Medulla oblongata (tissue), 1 donor: ENCODE results near the gene LRCH3.

Experiments used
- DNase-seq: peaks from one replicate; pipeline ENCODE4 v3.0.0-alpha.2; 2015; ENCODE audit errors: extremely low spot score

LRCH3 gene

GRCh38 chr3:197791892-197792647 is 1.0 kb downstream of the LRCH3 start:
- DNase-seq: peak; percentile 43

DNA sequence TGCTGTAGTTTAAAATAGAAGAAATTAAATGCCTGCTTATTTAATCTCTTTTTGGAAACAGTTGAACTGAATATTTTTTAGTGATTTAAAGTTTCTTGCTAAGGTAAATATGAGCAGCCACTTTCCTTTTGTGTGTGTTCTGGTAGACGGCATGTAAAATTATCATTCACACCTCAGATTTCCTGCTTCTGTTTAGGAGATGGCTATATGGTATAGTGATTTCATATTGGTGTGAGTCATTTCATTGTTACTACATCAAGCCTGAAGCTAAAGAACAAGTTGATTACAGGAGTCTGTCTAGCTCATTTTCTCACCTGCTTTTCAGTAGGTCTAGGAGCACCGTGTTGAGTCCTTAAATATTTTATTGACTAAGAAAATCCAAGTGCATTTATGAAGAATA is 2.2 kb downstream of the LRCH3 start:
- DNase-seq: no peak

DNA sequence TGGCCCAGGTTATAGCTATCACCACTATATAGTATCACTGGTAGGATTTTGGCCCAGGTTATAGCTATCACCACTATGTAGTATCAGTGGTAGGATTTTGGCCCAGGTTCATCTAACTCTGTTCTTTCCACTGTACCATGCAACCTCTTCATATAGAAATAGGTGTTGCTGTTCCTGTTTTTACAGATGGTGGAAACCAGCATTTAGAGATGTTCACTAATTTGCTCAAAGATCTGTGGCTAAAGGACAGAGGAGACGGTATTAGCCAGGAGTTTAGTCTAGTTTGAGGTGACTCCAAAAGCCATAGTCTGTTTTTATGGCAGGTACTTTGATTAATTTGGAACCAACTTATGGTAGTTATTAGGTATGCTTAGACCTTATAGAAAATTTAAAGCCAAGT is 3.1 kb downstream of the LRCH3 start:
- DNase-seq: no peak

DNA sequence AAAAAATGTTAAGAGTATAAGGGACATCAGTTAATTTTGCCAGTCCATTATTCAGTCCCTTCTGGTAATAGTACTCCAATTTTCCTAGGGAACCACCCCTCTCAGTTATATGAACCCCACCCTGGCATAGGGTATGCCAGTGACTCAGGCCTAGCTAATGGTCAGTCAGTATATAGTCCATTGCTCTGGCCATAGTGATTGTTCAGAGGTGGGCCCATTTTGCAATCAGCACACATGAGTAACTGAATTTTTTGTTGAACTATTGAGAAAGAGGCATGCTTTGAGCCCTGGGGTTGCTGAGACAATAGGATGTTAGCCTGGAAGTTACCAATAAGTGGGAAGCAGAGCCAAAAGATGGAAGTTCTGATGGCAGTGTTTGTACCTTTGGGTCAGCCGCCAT is 4.1 kb downstream of the LRCH3 start:
- no peak for DNase-seq

GRCh38 chr3:197796087-197796486 is 5.0 kb downstream of the LRCH3 start:
- no peak for DNase-seq

- DNase-seq: no peak
Measured at GRCh38 chr3:197798863-197799262, 7.8 kb downstream of the LRCH3 start.

DNA sequence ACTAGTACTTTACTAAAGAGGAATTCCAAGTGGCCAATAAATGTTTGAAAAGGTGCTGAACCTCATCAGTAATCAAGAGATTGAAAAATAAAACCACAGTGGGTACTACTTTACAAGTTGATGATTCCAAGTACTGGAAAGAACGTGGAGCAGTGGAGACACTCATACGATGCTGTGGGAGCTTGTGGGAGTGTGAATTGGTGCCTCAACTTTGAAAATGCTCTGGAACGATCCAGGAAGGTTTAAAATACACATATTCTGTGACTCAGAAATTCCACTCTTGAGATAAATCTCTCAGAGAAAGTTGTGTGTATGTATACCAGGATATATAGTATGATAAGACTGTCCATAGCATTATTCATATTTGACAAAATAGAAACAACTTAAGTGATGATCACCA is 9.3 kb downstream of the LRCH3 start:
- no peak for DNase-seq

- DNase-seq: no peak
Measured at GRCh38 chr3:197801891-197802778, 11.1 kb downstream of the LRCH3 start.

- DNase-seq: no peak
Measured at GRCh38 chr3:197802779-197803459, 11.9 kb downstream of the LRCH3 start.

- DNase-seq: no peak
Measured at GRCh38 chr3:197804511-197804910, 13.5 kb downstream of the LRCH3 start.

GRCh38 chr3:197807969-197808587 is 17.0 kb downstream of the LRCH3 start:
- no peak for DNase-seq

DNA sequence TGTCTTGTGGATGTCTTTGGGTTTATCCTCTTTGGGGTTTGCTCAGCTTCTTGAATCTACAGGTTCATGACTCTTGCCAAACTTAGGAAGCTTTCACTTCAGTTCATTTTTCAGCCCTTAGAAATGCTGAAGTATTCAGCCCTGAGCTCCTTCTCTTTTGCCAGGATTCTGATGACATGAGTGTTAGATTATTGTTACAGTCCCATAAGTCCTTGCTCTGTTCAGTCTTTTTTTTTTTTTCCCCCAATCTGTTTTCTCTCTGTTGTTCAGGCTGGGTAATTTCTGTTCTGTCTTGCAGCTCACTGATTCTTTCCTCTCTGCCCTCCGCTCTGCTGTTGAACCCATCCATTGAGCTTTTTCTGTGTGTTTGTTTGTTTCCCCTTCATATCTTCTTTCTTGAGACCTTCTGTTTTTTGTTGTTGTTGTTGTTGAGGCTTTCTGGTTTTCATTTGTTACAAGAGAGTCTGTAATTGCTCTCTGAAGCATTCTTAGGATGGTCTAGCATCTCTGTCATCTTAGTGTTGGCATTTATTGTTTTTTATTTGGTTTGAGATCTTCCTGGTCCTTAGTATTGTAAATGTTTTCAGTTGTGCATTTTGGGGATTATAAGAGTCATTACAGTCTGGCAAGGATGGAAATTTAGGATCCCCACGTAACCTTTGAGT is 18.4 kb downstream of the LRCH3 start:
- peak; percentile 32 for DNase-seq

- no peak for DNase-seq
Measured at GRCh38 chr3:197810901-197811300, 19.8 kb downstream of the LRCH3 start.

DNA sequence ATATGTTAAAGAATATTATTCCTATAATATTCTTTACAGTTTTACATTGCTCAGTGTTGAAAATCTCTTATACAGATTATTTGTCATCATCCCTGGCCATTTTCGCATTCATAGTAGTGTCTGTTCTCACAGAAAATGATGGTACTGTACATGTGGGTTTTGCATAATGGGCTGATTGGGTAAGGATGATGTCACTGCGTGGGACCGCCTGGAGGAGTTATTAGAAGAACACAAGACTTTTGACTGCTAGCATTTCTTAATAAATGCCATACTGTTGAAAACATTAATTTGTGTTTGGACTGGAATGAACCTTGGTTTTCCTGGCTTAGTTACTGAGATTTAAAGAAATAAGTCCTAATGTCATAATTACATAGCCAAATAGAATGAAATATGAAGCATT is 20.3 kb downstream of the LRCH3 start:
- DNase-seq: peak; percentile 67

DNA sequence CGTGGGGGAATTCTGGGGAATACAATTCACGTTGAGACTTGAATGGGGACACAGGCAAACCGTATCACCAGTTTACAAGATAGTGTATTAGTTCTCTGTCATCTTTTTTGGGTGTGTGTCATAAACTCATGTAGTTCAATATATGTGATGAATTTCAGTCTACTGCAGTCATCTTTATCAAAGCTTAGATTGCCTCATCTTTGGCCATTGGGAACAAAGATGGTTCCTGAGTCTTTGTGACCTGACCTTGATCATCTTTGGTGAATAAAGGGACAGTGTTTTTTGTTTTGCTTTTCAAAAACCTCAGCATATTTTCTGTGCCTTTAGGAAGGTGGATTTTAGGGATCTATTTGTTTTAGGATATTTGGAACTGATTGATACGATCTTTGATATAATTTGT is 23.3 kb downstream of the LRCH3 start:
- no peak for DNase-seq

- no peak for DNase-seq
Measured at GRCh38 chr3:197820550-197821335, 29.7 kb downstream of the LRCH3 start.

GRCh38 chr3:197829397-197830045 is 38.5 kb downstream of the LRCH3 start:
- no peak for DNase-seq

DNA sequence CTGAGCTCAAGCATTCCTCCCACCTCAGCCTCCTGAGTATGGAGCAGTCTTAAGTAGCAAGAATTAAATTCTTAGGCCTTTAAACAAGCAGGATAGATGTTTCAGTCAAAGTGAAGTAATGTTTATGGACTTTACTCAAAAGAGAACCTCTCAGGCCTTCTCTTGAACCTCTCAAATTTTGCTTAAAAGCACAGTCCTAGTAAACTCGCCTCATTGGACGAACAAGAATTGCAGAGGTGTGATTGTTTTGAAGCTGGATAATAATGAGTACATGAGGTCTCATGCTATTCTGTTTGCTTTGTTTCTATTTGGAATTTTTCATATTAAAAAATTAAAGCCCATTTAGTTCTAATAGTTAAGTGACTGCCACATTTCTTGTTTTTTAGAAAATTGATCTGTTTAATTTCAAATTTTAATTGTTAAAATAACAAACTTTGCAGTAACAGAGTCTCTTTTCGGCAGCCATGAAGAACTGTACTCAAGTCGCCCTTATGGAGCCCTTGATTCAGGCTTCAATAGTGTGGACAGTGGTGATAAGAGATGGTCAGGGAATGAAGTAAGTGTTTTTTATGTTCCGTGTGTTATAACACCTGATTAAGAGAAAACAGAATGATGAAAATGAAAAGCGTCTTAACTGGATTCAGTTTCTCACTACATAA is 39.4 kb downstream of the LRCH3 start:
- no peak for DNase-seq

- no peak for DNase-seq
Measured at GRCh38 chr3:197830967-197831313, 39.9 kb downstream of the LRCH3 start.
